Activated B cell treated with CpG ODN at 0.5 μM for 24 hours (primary cell): Measurements from ENCODE around the gene NFE2L3. TPM values are rescaled to one million over a fixed set of nuclear protein-coding genes. Genes with fewer than 3 reads are reported as not detected.
"Not testable (repeated sequence)": the region's sequence is repeated elsewhere in the genome, so short reads cannot be mapped to it uniquely, and the experiment has no call there.

Source experiments
- ATAC-seq: fragments of 200-7000 bp; cut with Tn5 transposase; one replicate; pipeline ENCODE4 v1.10.0; 2021; ENCODE audit warnings: low read depth, mild to moderate bottlenecking, moderate library complexity
- CTCF ChIA-PET: fragments of 350-600 bp; sonication (Branson Sonifier 250); formaldehyde crosslinking; loops from one replicate; lab custom pipeline; 2021; ENCODE audit warnings: antibody characterized with exemption; lab: Charles Lee
- POLR2A ChIA-PET: fragments of 350-600 bp; sonication (Branson Sonifier 250); formaldehyde crosslinking; loops from one replicate; lab custom pipeline; 2021; ENCODE audit warnings: antibody characterized with exemption; lab: Charles Lee
- DNase-seq: peaks from one replicate; pipeline ENCODE4 v3.0.0; 2022
- H3K27ac Mint-ChIP-seq: one replicate; pipeline ENCODE4 v1.8.0; 2020; ENCODE audit warnings: mixed read lengths
- H3K27me3 Mint-ChIP-seq: one replicate; pipeline ENCODE4 v1.8.0; 2021; ENCODE audit warnings: mixed read lengths
- H3K36me3 Mint-ChIP-seq: one replicate; pipeline ENCODE4 v1.8.0; 2021; ENCODE audit warnings: low read depth, mixed read lengths
- H3K4me1 Mint-ChIP-seq: one replicate; pipeline ENCODE4 v1.8.0; 2021; ENCODE audit warnings: mixed read lengths
- H3K4me3 Mint-ChIP-seq: one replicate; pipeline ENCODE4 v1.8.0; 2020; ENCODE audit warnings: mild to moderate bottlenecking, mixed read lengths
- H3K9me3 Mint-ChIP-seq: one replicate; pipeline ENCODE4 v1.8.0; 2020; ENCODE audit warnings: mixed read lengths
- intact Hi-C: fragments of 100-400 bp; cut with micrococcal nuclease; formaldehyde crosslinking; loops from one replicate; pipeline ENCODE4 v1.15.1; 2024
- total RNA-seq: library from RNA; stranded (reverse); gene quantifications from 2 replicates; pipeline ENCODE4 v1.2.3, GENCODE V29; 2022
- TF ChIP-seq, protein P1 (sequence below): fragments of 200-600 bp; IDR thresholded peaks from one replicate; pipeline ENCODE4 v1.8.0; 2022; ENCODE audit warnings: antibody characterized with exemption, mild to moderate bottlenecking

NFE2L3 gene
- total RNA-seq, 1 donor from 2014 or later, result 2.7 TPM

GRCh38 chr7:26157520-26158105, 5.6 kb downstream of the NFE2L3 start:
- Mint-ChIP-seq H3K4me1 (peaks cover 55% of the 10 kb centered on the region), H3K27me3 (no peaks in the 10 kb centered on the region), H3K9me3 (no peaks in the 10 kb centered on the region), H3K36me3 (no peaks in the 10 kb centered on the region), H3K4me3 (no peak overlapping the region), H3K27ac (peak overlapping the region; percentile 30)
- ATAC-seq, result no peak
- intact Hi-C loops, result loop anchor here (2.0 kb wide), 1 partner anchor 15 kb away; no protein-coding TSS in a partner anchor
- no peak for DNase-seq
- ChIA-PET POLR2A (interaction anchor here (0.7 to 2.6 kb wide), 8 partner anchors 23 to 68 kb away, joined by 3 to 12 read pairs (median 4); partner anchors contain the start of gene HNRNPA2B1), CTCF (interaction anchor here (0.9 to 2.1 kb wide), 3 partner anchors 40 to 263 kb away, joined by 3 to 7 read pairs (median 5); no protein-coding TSS in a partner anchor)
- TF ChIP-seq, protein P1, sequence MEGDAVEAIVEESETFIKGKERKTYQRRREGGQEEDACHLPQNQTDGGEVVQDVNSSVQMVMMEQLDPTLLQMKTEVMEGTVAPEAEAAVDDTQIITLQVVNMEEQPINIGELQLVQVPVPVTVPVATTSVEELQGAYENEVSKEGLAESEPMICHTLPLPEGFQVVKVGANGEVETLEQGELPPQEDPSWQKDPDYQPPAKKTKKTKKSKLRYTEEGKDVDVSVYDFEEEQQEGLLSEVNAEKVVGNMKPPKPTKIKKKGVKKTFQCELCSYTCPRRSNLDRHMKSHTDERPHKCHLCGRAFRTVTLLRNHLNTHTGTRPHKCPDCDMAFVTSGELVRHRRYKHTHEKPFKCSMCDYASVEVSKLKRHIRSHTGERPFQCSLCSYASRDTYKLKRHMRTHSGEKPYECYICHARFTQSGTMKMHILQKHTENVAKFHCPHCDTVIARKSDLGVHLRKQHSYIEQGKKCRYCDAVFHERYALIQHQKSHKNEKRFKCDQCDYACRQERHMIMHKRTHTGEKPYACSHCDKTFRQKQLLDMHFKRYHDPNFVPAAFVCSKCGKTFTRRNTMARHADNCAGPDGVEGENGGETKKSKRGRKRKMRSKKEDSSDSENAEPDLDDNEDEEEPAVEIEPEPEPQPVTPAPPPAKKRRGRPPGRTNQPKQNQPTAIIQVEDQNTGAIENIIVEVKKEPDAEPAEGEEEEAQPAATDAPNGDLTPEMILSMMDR, result no peak

DNA sequence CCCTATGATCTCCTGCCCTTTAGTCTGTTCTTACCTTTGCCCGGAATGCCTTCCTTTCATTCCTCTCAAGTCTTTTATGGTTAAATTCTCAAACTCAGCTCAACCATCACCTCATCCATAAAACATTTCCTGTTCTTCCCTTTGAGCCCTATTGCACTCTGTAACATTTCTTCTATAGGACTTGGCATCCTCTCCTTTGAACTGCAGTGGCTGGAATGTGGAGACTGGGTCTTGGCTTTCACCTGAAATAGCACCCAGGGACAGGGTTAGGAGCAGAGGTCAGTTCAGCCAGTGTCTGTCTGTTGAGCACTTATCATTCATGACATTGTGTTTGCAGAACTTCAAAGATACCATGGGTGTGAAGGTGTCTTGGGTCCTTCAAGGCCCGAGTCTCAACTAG, 7.2 kb downstream of the NFE2L3 start:
- H3K4me1 Mint-ChIP-seq, result peaks cover 42% of the 10 kb centered on the region

GRCh38 chr7:26160896-26161295, 8.9 kb downstream of the NFE2L3 start:
- ATAC-seq, result no peak
- Mint-ChIP-seq H3K27ac (no peak overlapping the region), H3K36me3 (no peaks in the 10 kb centered on the region), H3K27me3 (no peaks in the 10 kb centered on the region), H3K4me3 (no peak overlapping the region), H3K9me3 (no peaks in the 10 kb centered on the region), H3K4me1 (peaks cover 30% of the 10 kb centered on the region)
- no peak for DNase-seq
- ChIA-PET CTCF (interaction anchor here (2.1 kb wide), 1 partner anchor 32 kb away, joined by 6 read pairs; no protein-coding TSS in a partner anchor), POLR2A (interaction anchor here (0.7 to 2.6 kb wide), 2 partner anchors 9 to 32 kb away, joined by 9 to 12 read pairs; partner anchors contain the start of gene NFE2L3)
- TF ChIP-seq, protein P1, result no peak
- intact Hi-C loops, result no loop called here

More for the DNA sequence above, 7.2 kb downstream of the NFE2L3 start:
- POLR2A ChIA-PET, result interaction anchor here (0.9 kb wide), 1 partner anchor 33 kb away, joined by 3 read pairs; no protein-coding TSS in a partner anchor
- Mint-ChIP-seq H3K9me3 (no peaks in the 10 kb centered on the region), H3K27ac (no peak overlapping the region), H3K36me3 (no peaks in the 10 kb centered on the region), H3K27me3 (no peaks in the 10 kb centered on the region), H3K4me3 (no peak overlapping the region)
- no peak for DNase-seq
- TF ChIP-seq, protein P1, result no peak
- no peak for ATAC-seq
- intact Hi-C loops, result no loop called here
- CTCF ChIA-PET, result no interaction called here

GRCh38 chr7:26162431-26162830, 10.4 kb downstream of the NFE2L3 start:
- ChIA-PET CTCF (no interaction called here), POLR2A (interaction anchor here (2.6 kb wide), 1 partner anchor 10 kb away, joined by 9 read pairs; the partner anchor contains the start of gene NFE2L3)
- Mint-ChIP-seq H3K4me3 (no peak overlapping the region), H3K9me3 (no peaks in the 10 kb centered on the region), H3K36me3 (no peaks in the 10 kb centered on the region), H3K27ac (no peak overlapping the region), H3K4me1 (peaks cover 24% of the 10 kb centered on the region), H3K27me3 (no peaks in the 10 kb centered on the region)
- TF ChIP-seq, protein P1, result no peak
- no peak for DNase-seq
- no peak for ATAC-seq
- intact Hi-C loops, result no loop called here

DNA sequence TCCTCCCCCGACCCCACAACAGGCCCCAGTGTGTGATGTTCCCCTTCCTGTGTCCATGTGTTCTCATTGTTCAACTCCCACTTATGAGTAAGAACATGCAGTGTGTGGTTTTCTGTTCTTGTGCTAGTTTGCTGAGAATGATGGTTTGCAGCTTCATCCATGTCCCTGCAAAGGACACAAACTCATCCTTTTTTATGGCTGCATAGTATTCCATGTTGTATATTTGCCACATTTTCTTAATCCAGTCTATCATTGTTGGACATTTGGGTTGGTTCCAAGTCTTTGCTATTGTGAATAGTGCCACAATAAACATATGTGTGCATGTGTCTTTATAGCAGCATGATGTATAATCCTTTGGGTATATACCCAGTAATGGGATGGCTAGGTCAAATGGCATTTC, 11.8 kb downstream of the NFE2L3 start:
- H3K9me3 Mint-ChIP-seq, H3K36me3 Mint-ChIP-seq, H3K27ac Mint-ChIP-seq, intact Hi-C loops, POLR2A ChIA-PET, DNase-seq, H3K27me3 Mint-ChIP-seq, ATAC-seq, CTCF ChIA-PET, H3K4me3 Mint-ChIP-seq: not testable (repeated sequence)
- peaks cover 14% of the 10 kb centered on the region for H3K4me1 Mint-ChIP-seq
